Left lung (tissue), 10 donors: ENCODE measurements around the gene GAGE12G. TPM values are rescaled to one million over a fixed set of nuclear protein-coding genes. Genes with fewer than 3 reads are reported as not detected.

Source experiments
- ATAC-seq: fragments of 200-7000 bp; cut with Tn5 transposase; one replicate; pipeline ENCODE4 v1.9.1; 2020; ENCODE audit warnings: moderate library complexity
- DNase-seq, 4 donors: peaks; one replicate each; pipeline ENCODE4 v3.0.0-alpha.2; 2013 to 2020
- H3K27ac ChIP-seq, 2 donors: fragments of 200-600 bp; sonication (generic) in 1 of 2; one replicate each; pipeline versions ENCODE4 v1.5.0 to v1.8.0; 2020 to 2021
- H3K27me3 ChIP-seq, 2 donors: fragments of 200-600 bp; sonication (generic) in 1 of 2; one replicate each; pipeline versions ENCODE4 v1.5.0 to v1.8.0; 2020 to 2021
- H3K36me3 ChIP-seq, 2 donors: fragments of 200-600 bp; sonication (generic) in 1 of 2; one replicate each; pipeline versions ENCODE4 v1.5.0 to v1.8.0; 2020 to 2021
- H3K4me1 ChIP-seq, 2 donors: fragments of 200-600 bp; one replicate each; pipeline ENCODE4 v1.8.0; 2021
- H3K4me3 ChIP-seq, 2 donors: fragments of 200-600 bp; sonication (generic) in 1 of 2; one replicate each; pipeline versions ENCODE4 v1.5.0 to v1.8.0; 2020 to 2021; ENCODE audit warnings: mild to moderate bottlenecking in 1 of 2
- H3K9me3 ChIP-seq, 2 donors: fragments of 200-600 bp; sonication (generic) in 1 of 2; one replicate each; pipeline versions ENCODE4 v1.5.0 to v1.8.0; 2020 to 2021
- intact Hi-C, 2 donors: fragments of 100-400 bp; cut with DNase I; formaldehyde crosslinking; loops; one replicate each; pipeline versions ENCODE4 v1.11.2 to v1.14.2; 2022
- polyA plus RNA-seq, 6 donors: library from polyadenylated mRNA; unstranded; fragments of 120-200 nt; gene quantifications; one replicate each; pipeline ENCODE4 v1.2.1, GENCODE V29; 2013; ENCODE audit not compliant: insufficient read length in 6 of 6
- total RNA-seq, 2 donors: library from RNA; stranded (reverse); fragmentation: NEBNext Ultra II Directional; extraction: Animal tissue kit (Norgen Biotek cat#: 25700); gene quantifications; one replicate each; pipeline ENCODE4 v1.2.1, GENCODE V29; 2021
- TF ChIP-seq, protein P1 (sequence below), 2 donors: fragments of 200-600 bp; sonication (generic) in 1 of 2; IDR thresholded peaks; one replicate each; pipeline versions ENCODE4 v1.5.0 to v1.8.0; 2021; ENCODE audit warnings: antibody characterized with exemption in 2 of 2
- donor health status: DM: no; HTN: yes; CAD: no.
- donor health status: DM: no; HTN: no; CAD: no.

GAGE12G gene
- total and polyA plus RNA-seq, 8 donors = not detected

GRCh38 chrX:49610718-49611310 lies 40.6 kb downstream of the GAGE12G start:
- TF ChIP-seq, protein P1, sequence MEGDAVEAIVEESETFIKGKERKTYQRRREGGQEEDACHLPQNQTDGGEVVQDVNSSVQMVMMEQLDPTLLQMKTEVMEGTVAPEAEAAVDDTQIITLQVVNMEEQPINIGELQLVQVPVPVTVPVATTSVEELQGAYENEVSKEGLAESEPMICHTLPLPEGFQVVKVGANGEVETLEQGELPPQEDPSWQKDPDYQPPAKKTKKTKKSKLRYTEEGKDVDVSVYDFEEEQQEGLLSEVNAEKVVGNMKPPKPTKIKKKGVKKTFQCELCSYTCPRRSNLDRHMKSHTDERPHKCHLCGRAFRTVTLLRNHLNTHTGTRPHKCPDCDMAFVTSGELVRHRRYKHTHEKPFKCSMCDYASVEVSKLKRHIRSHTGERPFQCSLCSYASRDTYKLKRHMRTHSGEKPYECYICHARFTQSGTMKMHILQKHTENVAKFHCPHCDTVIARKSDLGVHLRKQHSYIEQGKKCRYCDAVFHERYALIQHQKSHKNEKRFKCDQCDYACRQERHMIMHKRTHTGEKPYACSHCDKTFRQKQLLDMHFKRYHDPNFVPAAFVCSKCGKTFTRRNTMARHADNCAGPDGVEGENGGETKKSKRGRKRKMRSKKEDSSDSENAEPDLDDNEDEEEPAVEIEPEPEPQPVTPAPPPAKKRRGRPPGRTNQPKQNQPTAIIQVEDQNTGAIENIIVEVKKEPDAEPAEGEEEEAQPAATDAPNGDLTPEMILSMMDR (IDR thresholded peaks at IDR 0.05) = no peak
- Histone ChIP-seq H3K4me1 (no peaks in the 10 kb centered on the region), H3K27me3 (peaks cover 0 to 7% of the 10 kb centered on the region in 2 donors), H3K27ac (no peak overlapping the region), H3K4me3 (no peak overlapping the region), H3K36me3 (no peaks in the 10 kb centered on the region), H3K9me3 (no peaks in the 10 kb centered on the region)
- intact Hi-C loops = no loop called here
- DNase-seq (no peak), ATAC-seq (no peak)

DNA sequence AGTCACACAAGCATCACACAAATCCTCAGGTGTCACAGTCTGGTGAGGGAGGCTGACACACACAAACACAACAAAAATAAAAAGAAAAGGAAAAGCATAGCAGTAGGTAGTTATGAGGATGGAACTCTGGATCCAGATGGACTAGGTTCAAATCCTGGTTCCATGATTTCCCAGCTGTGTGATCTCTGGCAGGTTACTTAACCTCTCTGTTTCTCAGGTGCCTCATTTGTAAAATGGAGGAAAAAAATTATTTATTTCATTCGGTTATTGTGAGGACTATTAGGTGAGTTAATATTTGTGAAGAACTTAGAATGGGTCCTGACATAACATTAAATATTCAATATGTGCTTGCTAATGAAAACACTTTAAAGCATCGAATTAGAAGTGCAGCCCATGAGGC lies 48.4 kb downstream of the GAGE12G start:
- no peak for DNase-seq
- no peak overlapping the region for H3K4me3 ChIP-seq
- H3K36me3 ChIP-seq = no peaks in the 10 kb centered on the region
- no peaks in the 10 kb centered on the region for H3K9me3 ChIP-seq
- H3K4me1 ChIP-seq = no peaks in the 10 kb centered on the region
- no peaks in the 10 kb centered on the region for H3K27me3 ChIP-seq
- TF ChIP-seq, protein P1 (IDR thresholded peaks at IDR 0.05) = no peak
- intact Hi-C loops = no loop called here
- no peak overlapping the region for H3K27ac ChIP-seq
- no peak for ATAC-seq

Other genes starting within 250 kb of the GAGE12G start
- gene GAGE12J, start 248.4 kb upstream of the GAGE12G start, total RNA-seq = not detected
- gene GAGE12J, start 248.4 kb upstream of the GAGE12G start, polyA plus RNA-seq = not detected
- gene GAGE13, start 238.8 kb upstream of the GAGE12G start, total RNA-seq = not detected
- gene GAGE13, start 238.8 kb upstream of the GAGE12G start, polyA plus RNA-seq = not detected
- gene GAGE12C, start 38.2 kb upstream of the GAGE12G start, total RNA-seq = not detected
- not detected for gene GAGE12C, start 38.2 kb upstream of the GAGE12G start, polyA plus RNA-seq
- gene GAGE12D, start 28.7 kb upstream of the GAGE12G start, total RNA-seq = not detected
- gene GAGE12D, start 28.7 kb upstream of the GAGE12G start, polyA plus RNA-seq = not detected
- gene GAGE12E, start 19.1 kb upstream of the GAGE12G start, total RNA-seq = not detected
- gene GAGE12E, start 19.1 kb upstream of the GAGE12G start, polyA plus RNA-seq = not detected
- not detected for gene GAGE12F, start 9.6 kb upstream of the GAGE12G start, total RNA-seq
- not detected for gene GAGE12F, start 9.6 kb upstream of the GAGE12G start, polyA plus RNA-seq
- not detected for gene GAGE12H, start 9.5 kb downstream of the GAGE12G start, total RNA-seq
- not detected for gene GAGE12H, start 9.5 kb downstream of the GAGE12G start, polyA plus RNA-seq
- gene GAGE2A, start 19.1 kb downstream of the GAGE12G start, total RNA-seq = not detected
- not detected for gene GAGE2A, start 19.1 kb downstream of the GAGE12G start, polyA plus RNA-seq
- gene GAGE1, start 28.6 kb downstream of the GAGE12G start, total RNA-seq = not detected
- under 1 TPM in 1 of 6 donors, not detected in 5; 0.06 TPM for gene GAGE1, start 28.6 kb downstream of the GAGE12G start, polyA plus RNA-seq
- gene PAGE1, start 125.6 kb downstream of the GAGE12G start, total RNA-seq = not detected
- gene PAGE1, start 125.6 kb downstream of the GAGE12G start, polyA plus RNA-seq = not detected